HG03108 (cell line): ENCODE data around the gene FRMD7.
"Not testable (repeated sequence)": the region's sequence is repeated elsewhere in the genome, so short reads cannot be mapped to it uniquely, and the experiment has no call there.

Source experiments
- ATAC-seq: cut with Tn5 transposase; IDR thresholded peaks from one replicate; pipeline ENCODE4 v1.9.1; 2021; ENCODE audit warnings: moderate library complexity; ENCODE audit not compliant: unreplicated experiment

Gene FRMD7

DNA sequence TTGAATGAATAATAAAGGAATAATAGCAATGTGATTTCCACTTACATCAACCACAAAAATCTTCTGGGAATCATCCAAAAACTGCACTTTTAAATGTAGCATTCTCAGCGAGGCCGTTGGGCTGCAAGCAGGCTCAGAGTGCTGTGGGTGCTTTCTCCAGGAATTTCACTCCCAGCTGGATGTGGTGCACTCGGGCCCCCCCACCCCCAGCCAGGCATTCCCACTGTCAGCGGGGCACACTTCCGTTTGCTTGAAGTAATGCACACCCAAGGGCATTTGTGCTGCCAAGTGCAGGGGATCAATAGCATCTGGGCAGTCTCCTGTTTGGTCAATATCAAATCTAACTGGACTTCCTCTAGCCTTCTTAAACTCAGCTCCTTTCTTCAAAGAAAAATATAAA lies at the start of gene FRMD7:
Gene FRMD7, minus strand, starts transcription at position 278 of the 400 bp plus-strand sequence. Its CDS starts 176 bp downstream, at position 102.
- ATAC-seq: no peak

GRCh38 chrX:132173647-132174046 lies 45.8 kb upstream of the FRMD7 start:
- ATAC-seq: no peak

- ATAC-seq: no peak
Measured at GRCh38 chrX:132171881-132172280, 44.1 kb upstream of the FRMD7 start.

GRCh38 chrX:132171478-132171877 lies 43.7 kb upstream of the FRMD7 start:
- no peak for ATAC-seq

GRCh38 chrX:132169554-132169953 lies 41.7 kb upstream of the FRMD7 start:
- ATAC-seq: no peak

GRCh38 chrX:132165651-132166050 lies 37.8 kb upstream of the FRMD7 start:
- no peak for ATAC-seq

- no peak for ATAC-seq
Measured at GRCh38 chrX:132165005-132165404, 37.2 kb upstream of the FRMD7 start.

DNA sequence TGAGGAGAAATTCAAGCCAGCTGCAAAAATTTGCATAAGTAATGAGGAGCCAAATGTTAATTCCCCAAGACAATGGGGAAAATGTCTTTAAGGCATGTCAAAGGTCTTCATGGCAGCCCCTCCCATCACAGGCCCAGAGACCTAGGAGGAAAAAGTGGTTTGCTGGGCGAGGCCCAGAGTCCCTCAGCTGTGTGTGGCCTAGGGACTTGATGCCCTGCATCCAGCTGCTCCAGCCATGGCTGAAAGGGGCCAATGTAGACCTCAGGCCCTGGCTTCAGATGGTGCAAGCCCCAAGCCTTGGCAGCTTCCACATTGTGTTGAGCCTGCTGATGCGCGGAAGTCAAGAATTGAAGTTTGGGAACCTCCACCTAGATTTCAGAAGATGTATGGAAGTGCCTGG lies 35.3 kb upstream of the FRMD7 start:
- not testable (repeated sequence) for ATAC-seq

DNA sequence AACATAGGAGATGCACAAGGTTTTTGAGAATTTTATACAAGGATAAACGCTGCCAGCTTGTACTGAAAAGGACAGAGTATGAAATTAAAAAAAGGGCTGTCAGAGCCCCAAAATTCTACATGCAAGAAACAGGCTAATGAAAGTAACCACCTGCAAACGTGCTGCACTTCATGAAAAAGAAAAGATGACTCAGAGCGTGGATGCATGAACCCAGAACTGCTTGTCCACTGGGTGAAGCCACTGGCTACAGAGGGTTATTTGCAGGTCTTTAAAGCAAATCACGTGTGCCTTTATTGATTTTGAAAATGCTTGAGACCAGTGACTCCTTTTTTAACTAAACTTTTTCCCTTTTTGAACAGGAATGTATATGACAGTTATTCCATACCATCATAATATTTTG lies 25.3 kb upstream of the FRMD7 start:
- no peak for ATAC-seq

DNA sequence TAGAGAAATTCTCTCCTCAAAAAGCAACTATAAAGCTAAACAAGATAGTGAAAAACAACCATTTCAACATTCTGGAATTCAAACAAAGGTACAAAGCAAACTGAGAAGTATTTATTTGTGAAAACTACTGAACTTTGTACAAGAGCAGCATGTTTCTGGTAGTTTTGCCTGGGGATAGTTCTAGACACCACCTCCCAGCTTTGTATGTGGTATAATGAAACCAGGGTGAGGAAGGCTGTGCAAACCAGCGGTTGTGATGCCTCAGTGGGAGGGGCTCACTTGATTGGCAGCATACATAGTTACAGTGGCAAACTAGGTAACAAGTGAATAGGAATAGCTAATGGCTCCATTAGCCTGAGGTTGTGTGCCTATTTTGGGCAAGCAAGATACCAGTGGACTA lies 18.6 kb upstream of the FRMD7 start:
- no peak for ATAC-seq

GRCh38 chrX:132144061-132144460 lies 16.2 kb upstream of the FRMD7 start:
- ATAC-seq: no peak

DNA sequence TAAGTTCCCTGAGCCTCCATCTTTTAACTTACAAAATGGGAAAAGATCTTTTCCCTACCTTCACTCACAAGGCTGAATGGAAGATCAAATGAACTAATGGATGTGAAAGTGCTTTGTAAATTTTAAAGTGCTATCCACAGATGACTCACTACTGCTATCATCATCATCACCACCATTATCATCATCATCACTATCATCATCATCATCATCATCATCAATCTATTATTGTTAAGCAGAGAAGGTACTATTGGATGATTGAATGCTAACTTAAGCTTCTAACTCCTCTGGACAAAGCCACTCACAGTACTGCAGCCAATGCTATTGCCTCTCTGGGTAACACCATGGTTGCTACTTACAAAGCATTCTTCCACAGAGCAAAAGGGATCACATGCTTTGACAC lies 1.9 kb downstream of the FRMD7 start:
- no peak for ATAC-seq

GRCh38 chrX:132120913-132121312 lies 6.9 kb downstream of the FRMD7 start:
- ATAC-seq: no peak

- ATAC-seq: no peak
Measured at GRCh38 chrX:132119821-132120515, 7.9 kb downstream of the FRMD7 start.

DNA sequence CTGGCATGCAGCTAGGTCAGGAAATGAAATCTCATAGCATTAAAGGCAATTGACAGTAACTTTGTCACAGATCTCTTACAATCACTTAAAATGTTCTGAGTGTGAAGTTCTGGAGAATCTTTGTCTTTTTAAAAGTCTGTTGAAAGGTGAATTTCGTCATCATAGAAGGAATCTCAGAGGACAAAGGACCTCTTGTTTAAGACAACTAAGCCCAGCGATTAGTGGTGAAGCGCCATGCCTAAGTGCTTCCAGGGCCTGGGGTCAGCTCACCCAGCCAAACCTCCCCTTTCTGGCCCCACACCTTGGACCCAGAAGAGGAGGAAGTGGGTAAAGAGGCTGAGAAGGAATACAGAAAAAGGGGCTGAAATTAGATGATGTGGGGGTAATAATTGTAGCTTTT lies 8.5 kb downstream of the FRMD7 start:
- ATAC-seq: no peak

- ATAC-seq: no peak
Measured at GRCh38 chrX:132118358-132118757, 9.5 kb downstream of the FRMD7 start.

- ATAC-seq: no peak
Measured at GRCh38 chrX:132115792-132116191, 12.0 kb downstream of the FRMD7 start.

- ATAC-seq: no peak
Measured at GRCh38 chrX:132114607-132115006, 13.2 kb downstream of the FRMD7 start.

DNA sequence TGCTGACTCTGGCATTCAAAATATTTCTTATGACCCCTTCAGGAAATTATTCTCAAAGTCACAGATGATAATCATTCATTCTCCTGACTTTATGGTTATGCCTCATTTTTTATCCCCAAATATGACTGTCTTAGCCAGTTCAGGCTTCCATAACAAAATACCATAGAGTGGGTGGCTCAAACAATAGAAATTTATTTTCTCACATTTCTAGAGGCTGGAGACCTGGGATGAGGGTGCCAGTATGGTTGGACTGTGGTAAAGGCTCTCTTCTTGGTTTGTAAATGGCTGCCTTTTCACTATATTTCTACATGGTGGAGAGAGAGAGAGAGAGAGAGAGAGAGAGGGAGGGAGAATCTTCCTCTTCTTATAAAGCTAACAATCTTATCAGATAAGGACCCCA lies 20.5 kb downstream of the FRMD7 start:
- no peak for ATAC-seq

DNA sequence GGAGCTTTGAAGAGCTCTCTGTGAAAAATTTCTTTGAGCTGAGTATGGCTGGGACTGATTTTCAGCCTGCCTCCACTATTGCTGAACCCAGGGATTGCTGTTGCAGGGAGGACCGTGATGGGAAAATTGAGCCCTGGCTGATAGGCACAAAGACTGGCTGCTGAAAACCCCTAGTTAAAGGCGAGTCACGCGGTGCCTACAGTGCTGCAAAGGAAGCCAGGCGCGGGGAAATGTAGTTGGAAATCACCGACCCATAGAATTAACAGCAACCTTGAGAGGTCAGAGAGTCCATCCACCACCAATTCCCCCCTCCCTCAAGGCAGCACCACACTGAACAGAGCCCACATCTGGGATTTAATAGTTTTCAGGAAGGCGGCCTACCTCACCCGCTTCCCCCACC lies 26.0 kb downstream of the FRMD7 start:
- ATAC-seq: no peak

GRCh38 chrX:132101206-132101605 lies 26.6 kb downstream of the FRMD7 start:
- ATAC-seq: no peak

DNA sequence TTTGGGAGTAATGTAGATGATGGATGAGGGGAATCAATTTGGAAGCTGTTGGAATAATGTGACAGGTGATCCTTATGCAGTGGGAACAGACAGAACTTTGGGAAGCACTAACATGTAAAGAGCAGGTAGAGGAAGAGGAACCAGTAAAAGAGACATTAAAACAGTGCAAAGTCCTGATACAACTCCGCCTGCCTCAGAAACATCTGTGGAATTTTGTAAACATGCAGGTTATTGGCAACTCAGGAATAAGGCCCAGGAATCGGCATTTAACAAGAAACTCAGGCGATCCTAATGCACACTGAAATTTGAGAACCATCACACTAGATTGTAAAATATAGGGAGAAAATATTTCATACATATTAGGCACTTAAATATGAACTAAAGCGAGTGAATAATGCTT lies 29.1 kb downstream of the FRMD7 start:
- not testable (repeated sequence) for ATAC-seq

DNA sequence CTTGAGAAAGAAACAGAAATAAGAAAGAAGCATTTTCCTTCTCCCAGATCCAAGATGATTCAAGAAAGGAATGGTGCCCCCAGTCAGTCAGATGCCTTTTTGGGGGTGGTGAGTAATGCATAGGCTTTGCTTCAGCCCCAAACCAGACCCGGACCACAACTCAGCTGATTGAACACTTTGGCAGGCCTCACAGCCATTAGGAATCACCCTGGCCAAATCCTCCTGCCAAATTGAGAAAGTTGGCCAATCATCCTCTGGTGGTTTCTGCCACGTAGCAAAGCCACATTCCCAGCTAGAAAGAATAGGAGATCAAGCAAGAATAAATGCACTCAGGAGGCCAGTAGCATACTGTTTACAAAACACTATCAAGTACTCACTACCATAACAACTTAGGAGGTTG lies 33.7 kb downstream of the FRMD7 start:
- no peak for ATAC-seq
